SH-SY5Y (cell line): ENCODE data around the gene TRABD2A.

Experiments used
- GATA2 ChIP-seq: IDR thresholded peaks from 2 replicates; pipeline ENCODE4 v1.6.1; 2011; ENCODE audit warnings: mild to moderate bottlenecking, low read depth, low read length
- GATA3 ChIP-seq: IDR thresholded peaks from 2 replicates; pipeline ENCODE4 v1.6.1; 2011; ENCODE audit warnings: low read depth, mild to moderate bottlenecking, low read length, moderate library complexity

- TF ChIP-seq GATA2 (no peak), GATA3 (no peak)
These were observed 23.9 kb upstream of the TRABD2A start for GRCh38 chr2:84904717-84905174.
